Left renal pelvis (tissue), 4 donors: ENCODE results near the gene LRCH1. TPM values are rescaled to one million over a fixed set of nuclear protein-coding genes. Genes with fewer than 3 reads are reported as not detected.
A peak's percentile ranks its signal among the peaks of the same experiment; 100 is the strongest.

Experiments used
- DNase-seq, 4 donors: peaks; one replicate each; pipeline ENCODE4 v3.0.0-alpha.2; 2013; ENCODE audit warnings: low read depth in 4 of 4, low spot score in 3 of 4
- polyA plus RNA-seq, 4 donors: library from polyadenylated mRNA; unstranded; fragments of 120-200 nt; gene quantifications; one replicate each; pipeline ENCODE4 v1.2.1, GENCODE V29; 2013; ENCODE audit not compliant: insufficient read length in 4 of 4

Gene LRCH1
- polyA plus RNA-seq, 4 donors, result 29.4 to 37.5 (median 30.6) TPM

DNA sequence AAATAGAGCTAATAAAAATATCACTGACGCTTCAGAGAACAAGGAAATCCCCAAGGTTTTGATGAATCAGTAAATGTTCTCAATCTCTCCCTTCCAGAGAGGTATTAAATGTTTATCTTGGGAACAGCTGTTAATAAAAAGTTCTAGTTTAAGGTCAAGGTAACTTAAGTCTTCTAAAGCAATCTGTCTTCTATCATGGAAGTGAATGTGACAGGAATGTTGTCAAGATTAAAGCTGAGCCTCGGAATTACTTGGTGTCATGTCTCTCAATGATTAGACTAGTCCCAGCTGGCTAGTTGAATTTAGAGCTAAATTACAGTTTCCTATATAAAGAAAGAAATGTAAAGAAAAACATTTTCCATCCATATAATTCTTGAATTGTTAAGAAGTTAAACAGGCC is 220.6 kb downstream of the LRCH1 start:
- no peak for DNase-seq

DNA sequence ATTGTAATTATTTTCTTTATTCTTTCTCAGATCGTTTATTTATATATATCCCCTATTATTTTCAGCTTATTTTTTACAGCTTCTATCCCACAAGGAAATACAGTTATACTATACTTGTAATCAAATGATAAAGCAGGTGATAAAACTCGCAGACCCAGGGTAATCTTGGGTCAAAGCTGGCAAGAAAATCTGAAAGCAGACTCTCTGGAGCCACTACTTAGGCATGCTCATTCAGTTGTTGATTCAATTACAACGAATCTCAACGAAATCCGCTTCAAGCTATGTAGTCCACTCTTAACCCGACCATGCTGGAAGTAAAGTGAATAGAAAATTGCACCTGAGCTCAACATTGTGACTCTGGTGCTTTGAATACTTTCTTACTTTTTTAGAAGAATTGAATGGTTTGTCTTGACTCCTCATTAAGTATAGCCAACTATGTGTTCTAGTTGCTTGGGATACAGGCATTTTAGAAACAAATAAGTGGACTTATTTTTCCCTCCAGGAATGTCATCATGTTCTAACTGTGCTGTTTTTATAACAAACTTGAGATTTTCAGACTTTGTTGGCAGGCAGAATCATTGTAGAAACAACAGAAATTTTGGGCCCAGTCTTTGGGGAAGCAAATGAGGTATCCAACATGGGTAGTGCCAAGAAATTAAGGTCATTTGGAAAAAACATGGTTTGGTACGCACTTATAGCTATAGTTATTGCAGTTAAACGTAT is 222.6 kb downstream of the LRCH1 start:
- no peak for DNase-seq

DNA sequence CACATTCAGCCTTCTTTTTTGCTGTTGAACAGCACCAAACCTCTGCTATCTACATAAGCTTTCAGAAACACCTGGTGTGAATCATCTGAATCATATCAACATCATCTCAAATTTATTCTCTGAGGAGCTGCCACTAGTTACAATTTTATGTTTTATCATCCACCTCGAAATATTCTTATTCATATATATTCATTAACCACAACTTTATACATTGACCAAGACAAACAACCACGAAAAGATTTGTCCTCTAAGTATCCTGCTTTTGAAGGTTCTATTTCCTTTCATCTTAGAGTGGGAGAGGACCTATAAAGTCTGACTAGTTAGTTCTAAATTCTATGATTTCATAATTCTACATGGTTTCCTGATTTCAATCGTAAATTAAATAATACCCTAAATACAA is 225.1 kb downstream of the LRCH1 start:
- DNase-seq, result no peak

DNA sequence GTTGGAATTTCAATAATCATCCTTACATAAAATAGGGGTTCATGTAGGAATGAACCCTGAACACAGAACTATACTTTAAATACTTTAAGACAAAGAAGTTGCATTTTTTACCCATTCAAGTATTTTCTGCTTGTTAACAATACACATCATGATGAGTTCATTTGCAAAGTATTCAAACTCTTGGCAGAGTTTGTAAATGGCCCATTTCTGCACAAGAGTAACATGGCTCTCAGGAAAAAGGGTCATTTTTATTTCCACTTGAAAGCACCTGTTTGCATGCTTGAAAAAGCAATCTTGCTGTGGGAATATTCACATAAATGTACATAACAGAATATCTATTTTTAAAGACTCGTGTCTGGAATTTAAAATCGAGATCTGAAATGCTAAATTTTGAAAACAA is 225.9 kb downstream of the LRCH1 start:
- no peak for DNase-seq

DNA sequence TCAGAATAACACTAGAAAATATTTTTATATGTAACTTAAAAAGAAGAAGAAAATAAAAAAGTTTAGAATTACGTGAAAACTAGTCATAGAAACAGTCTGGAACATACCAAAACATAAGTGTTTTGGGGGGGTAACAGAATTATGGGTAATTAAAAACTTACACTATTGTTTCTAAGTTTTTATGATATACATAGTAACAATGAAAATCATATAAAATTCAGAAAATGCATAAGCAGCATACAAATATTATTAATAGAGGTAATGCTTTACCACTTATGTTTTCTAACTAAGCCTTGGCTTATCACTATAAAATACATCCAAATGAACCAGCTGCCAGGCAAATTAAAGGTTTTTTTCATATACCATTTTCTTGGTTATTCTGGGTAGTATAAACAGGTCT is 229.1 kb downstream of the LRCH1 start:
- no peak for DNase-seq

DNA sequence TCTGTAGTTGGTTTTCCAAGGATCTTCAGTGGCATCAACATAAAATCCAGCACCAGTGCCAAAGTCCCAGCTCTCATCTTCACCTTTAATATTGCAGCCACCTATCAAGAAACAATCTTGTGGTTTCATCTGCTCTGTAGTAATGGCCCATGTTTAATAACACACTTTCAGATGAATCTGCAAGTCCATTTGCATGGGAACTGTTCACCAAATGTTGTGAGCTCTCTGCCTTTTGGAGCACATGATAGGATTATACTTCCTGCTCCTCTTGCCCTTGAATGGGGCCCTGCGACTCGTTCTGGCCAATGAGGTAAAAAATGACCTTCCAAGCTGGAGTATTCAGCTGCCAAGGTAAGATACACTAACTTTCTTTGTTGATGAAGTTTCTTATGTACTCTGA is 229.7 kb downstream of the LRCH1 start:
- no peak for DNase-seq

DNA sequence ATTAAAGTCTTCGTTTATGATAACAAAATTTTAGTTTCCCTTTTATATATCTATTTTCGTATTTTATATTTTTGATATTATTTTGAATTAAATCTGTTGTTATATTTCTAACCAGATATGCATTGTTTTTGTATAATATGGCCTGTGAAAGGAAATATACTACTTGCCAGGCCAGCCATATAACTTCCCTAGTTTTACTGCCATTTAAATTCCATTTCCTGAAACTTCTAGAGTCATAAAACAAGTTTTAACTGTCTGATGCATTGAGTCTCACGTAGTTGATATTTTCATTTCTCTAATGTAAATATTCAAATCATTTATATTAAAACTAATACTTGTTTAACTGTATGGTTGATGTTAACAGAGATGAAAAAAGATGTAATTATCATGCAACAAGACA is 230.5 kb downstream of the LRCH1 start:
- DNase-seq, result no peak

DNA sequence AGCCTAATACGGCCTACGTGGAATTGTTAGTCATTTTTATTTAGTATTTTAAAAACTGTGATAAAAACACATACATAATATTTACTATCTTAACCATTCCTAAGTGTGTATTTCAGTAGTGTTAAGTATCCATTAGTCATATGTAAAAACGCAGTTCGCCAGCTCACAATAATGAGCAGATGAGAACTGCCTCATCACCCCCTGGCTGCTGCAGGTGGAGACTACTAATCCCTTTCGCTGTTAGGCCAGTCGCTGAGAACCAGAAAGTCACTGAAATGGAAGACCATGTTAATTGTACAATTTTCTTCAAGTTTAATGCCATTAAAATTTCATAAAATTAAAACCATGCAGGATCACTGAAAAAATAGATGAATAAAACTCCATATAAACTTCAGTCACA is 242.4 kb downstream of the LRCH1 start:
- no peak for DNase-seq

DNA sequence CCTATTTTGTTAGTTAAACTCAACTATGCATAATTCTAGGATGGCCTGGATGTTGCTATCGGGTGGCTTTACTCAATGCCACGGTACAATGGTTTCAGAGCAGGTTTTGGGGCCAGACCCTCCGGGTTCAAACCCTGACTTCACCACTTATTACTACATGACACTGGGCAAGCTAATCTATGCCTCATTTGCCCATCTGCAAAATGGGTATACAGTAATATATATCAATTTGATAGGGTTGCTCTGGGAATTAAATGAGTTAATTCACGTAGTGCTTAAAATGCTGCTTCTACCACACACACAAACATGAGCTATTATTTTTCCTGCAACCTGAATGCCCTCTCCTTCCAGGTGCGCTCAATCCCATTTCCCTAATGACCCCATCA is 243.2 kb downstream of the LRCH1 start:
- DNase-seq, result peak in 1 of 4 donors; percentile 5

DNA sequence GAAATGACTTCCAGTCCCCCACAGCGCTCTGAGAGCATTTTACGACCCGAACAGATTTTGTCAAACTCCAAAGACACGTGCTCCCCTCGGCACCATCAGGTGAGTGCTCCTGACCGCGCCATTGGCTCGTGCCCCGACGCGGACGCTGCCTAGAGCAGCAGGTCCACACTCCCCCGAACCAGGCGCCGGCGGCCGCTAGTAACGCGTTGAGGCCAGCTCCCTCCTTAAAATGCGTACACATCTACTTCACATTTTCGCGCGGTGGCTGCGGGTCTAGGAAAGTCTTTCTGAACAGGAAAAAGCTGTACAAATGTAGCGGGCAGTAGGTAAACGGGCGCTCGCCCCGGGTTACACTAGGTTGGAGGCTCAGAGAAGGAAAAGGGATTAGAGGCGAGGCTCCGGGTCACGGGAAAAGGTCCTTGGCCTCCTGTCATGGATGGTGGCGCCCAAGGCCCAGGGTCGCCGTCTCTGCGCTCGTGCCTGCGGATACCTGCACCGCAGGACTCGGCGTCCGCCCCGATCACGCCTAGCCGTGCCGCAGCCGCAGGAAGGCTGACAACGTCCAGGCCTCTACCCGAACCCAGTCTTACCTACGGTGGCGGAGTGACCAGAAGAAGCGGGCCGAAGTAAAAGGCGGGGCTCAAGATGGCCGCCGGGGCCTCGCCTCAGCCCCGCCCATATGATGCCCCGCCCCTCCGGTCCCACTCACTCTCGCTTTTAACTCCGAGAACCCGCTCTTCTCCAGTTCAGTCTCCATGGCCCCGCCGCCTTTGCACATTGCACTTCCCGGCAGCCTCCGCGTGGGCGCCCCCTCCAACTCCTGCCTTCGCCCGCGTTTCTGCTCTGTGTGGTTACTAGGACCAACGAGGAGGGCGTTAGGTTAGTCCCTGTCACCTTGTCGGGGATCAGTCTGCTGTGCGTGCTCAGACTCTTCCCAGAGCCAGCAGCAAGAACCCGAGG is 243.8 kb downstream of the LRCH1 start, which contains the start of gene ESD:
Gene ESD (minus strand): TSS at position 647 of the 960 bp plus-strand sequence. CDS start 5,748 bp downstream, outside the sequence.
- DNase-seq, result peak; percentile 88 to 89 (median 88)

DNA sequence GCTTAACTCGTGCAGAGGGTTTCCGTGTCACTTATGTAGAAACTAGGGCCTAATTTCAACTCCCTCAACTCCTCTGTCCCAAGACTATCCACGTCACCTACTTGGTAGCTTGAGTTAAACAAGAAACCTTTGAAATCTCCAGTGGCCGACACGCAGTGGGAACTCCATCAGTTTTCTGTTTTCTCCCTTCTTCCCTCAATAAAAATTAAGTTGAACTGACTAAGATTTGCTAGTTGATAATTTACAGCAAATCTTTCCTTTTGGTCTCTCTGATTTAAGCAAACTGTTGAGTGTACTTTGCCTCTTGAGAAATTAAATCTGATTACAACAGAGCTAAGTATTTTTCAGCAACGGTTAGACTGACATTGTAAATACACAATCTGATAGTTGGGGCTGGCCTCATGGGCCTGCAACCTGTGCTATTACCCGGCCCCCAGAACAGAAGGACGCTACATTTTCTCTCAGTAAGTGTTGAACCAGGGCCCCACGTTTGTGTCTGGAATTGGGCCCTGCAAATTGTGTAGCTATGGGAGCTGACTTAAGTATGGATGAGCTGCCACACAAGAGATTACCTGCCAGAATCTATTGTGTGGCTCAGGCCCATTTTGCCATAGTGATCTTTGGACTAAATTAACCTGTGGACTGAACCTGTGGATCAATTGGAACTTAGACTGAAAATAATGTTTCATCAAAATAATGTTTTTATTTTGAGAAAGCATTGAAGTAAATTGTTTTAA is 244.7 kb downstream of the LRCH1 start:
- peak in 1 of 4 donors; percentile 11 for DNase-seq

DNA sequence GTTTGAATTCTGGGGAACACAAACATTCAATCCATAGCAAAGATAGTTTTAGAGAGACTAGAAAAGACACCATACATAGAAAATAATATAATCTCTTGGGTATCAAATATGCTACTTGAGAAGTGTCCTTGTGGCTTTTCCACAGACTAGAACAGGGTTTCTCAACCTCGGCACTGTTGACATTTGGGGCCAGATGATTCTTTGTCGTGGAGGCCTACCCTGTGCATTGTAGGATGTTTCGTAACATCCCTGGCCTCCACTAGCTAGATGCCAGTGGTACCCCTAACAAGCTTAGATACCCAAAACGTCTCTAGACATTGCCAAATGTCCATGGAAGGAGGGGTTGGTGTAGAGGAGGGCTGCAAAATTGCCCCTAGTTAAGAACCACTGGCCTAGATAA is 246.2 kb downstream of the LRCH1 start:
- no peak for DNase-seq

DNA sequence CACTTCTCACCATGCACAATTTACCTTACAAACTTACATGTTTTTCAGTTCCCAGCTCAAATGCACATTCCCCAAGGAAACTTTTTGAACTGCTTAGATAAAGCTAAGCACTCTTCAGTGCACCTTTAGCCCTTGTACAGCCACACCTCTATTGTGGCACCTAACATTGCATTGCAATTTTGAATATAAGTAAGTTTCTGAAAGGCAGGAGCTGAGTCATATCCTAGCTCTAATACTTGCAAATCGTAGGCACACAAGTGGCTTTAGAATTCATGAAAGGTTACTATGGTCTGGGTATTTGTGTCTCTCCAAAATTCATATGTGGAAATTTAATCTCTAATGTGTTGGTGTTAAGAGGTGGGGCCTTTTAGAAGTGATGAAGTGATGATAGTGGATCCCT is 248.9 kb downstream of the LRCH1 start:
- DNase-seq, result no peak

Other genes with a start within 250 kb of the LRCH1 start
- 1 to 10 TPM; 2.0 to 2.7 (median 2.4) TPM for gene RUBCNL, start 165.9 kb upstream of the LRCH1 start, polyA plus RNA-seq
- 100 to 1,000 TPM; 193 to 273 (median 240) TPM for gene ESD, start 244.0 kb downstream of the LRCH1 start, polyA plus RNA-seq